IPS DF 4.7 (cell line): ENCODE measurements around the gene ZCCHC9.
"Not testable (repeated sequence)": the region's sequence is repeated elsewhere in the genome, so short reads cannot be mapped to it uniquely, and the experiment has no call there.

Experiments
- DNase-seq: peaks from one replicate; pipeline ENCODE4 v3.0.0-alpha.2; 2013; ENCODE audit warnings: low spot score; ENCODE audit errors: extremely low read depth

The ZCCHC9 gene

DNA sequence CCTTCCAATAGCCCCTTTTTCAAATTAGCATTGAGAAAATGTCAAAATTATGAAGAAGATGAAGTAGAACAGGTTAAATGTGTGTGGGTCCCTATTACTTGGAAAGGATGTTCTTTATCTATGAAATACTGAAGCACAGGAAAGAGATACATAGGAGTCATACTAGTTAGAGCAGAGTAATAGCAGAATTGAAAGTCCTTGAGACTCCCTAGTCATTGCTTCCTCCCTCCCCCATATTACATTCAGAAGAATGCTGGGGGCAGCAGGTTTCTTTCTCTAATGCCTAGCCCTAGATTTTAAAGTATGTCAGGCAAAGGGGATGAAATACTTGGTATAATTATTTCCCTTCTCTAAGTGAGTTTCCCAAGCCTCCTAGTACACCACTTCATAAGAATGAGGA lies 4.4 kb downstream of the ZCCHC9 start:
- DNase-seq: no peak

- DNase-seq: no peak
These were observed 7.4 kb downstream of the ZCCHC9 start for GRCh38 chr5:81308836-81309235.

DNA sequence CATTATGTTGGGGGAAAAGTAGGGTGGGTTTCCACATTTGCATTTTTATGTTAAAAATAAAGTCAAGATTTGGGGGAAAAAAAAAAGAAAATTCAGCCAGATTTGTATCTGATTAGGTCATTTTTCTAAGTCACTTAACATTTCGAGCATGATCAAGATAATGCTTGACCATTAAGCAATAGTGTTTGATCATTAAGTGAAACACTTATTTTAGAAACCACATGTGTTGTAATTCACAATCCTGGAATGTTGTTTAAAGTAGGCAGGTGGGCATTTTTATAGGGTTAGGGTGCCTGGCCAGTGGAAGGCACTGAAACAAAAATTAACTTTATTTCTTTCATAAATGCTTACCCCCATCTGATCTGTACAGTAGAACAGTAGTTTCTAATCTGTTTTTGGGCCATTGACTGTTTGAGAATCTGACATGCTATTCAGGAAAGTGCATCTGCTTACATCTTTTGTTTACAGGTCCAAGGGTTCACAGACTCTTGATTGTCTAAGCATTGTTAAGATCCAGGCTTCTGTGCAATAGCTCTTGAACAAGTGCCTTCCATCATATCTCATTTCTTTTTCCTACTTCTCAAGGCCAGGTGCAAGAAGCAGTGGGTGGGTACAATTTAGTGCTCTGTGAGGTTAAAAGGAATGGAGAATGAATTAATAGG lies 9.1 kb downstream of the ZCCHC9 start:
- DNase-seq: no peak

- DNase-seq: no peak
These were observed 11.9 kb downstream of the ZCCHC9 start for GRCh38 chr5:81313278-81313677.

GRCh38 chr5:81313686-81314085 lies 12.3 kb downstream of the ZCCHC9 start:
- DNase-seq: no peak

- no peak for DNase-seq
These were observed 13.2 kb downstream of the ZCCHC9 start for GRCh38 chr5:81314581-81314980.

DNA sequence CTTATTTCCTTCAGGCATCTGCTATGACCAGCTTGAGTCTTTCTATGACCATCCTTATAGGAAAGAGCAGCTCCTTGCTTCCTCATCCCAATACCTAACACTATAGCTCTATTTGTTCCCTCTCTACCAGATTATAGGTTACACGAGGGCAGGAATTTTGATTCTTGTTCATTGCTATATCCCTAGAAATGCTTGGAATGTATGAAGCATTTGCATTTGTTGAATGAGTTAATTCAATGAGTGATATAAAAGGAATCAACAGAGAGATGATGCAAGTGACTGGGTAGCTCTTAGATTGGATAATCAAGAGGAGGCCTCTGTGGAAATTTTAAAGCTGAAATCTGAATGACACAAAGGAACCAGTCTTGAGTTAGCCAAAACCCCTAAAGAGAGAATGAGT lies 13.9 kb downstream of the ZCCHC9 start:
- DNase-seq: no peak

GRCh38 chr5:81315830-81316229 lies 14.4 kb downstream of the ZCCHC9 start:
- DNase-seq: no peak

- no peak for DNase-seq
These were observed 15.2 kb downstream of the ZCCHC9 start for GRCh38 chr5:81316571-81316970.

DNA sequence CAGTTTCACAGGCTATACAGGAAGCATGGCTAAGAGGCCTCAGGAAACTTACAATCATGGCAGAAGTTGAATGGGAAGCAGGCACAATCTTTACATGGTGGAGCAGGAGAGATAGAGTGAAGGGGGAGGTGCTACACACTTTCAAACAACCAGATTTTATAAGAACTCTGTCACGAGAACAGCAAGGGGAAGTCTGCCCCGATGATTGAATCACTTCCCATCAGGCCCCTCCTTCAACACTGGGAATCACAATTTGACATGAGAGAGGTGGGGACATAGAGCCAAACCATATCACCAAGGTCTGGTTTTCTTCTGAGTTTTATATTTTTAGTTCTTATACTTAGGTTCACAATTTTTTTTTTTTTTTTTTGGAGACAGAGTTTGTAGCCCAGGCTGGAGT lies 16.1 kb downstream of the ZCCHC9 start:
- DNase-seq: no peak

GRCh38 chr5:81326554-81326953 lies 25.2 kb downstream of the ZCCHC9 start:
- no peak for DNase-seq

DNA sequence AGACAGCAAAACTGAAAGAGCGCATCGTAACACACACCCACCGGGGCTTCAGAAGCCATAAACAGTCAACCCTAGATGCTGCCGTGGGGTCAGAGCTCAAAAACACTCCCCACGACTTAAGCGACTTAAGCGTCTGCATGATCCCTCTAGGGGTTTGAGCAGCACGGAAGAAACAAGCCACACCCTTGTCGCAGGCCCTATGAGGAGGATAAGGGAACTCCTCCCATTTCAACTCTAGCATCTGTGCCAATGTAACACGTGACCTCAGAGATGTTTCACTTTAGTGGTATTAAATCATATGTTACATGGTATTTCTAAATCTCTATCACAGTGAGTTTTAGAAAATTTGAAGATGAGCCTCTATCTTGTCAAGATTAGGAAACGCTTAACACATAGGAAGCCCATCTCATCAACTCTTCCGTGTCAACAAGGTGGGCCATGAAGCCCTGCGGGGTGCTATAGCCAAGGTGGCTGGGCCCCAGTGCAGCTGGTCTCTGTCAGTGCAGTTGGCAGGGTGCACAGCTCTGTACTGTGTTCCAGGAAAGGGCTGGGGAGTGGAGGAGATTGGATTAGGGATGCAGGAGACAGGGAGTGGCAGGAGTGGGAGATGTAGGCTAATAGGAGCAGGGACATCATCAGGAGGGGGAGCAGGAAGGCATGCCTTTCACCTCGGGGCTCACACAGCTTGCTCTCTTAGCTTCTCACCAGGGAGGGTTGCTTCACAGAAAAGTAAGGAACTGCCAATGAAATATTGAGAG lies 33.1 kb downstream of the ZCCHC9 start:
- no peak for DNase-seq

GRCh38 chr5:81335946-81336345 lies 34.6 kb downstream of the ZCCHC9 start:
- DNase-seq: no peak

DNA sequence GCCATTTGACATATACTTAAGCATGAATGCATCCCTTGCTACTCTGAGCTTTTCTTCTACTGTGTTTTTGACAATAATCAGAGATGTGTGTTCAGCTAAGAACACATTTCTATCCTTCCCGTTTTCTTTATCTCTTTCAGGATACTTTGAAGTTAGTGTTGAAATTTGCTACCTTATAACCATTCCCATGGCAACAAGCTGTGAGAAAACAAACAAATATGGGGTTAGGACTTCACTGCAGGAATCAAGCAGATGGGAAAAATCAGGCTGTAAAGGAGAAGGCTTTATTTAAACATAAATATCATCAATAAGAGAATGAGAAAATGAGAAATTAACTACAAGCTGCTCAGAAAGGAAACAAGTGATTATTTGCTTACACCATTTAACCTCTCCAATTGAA lies 35.2 kb downstream of the ZCCHC9 start:
- no peak for DNase-seq

DNA sequence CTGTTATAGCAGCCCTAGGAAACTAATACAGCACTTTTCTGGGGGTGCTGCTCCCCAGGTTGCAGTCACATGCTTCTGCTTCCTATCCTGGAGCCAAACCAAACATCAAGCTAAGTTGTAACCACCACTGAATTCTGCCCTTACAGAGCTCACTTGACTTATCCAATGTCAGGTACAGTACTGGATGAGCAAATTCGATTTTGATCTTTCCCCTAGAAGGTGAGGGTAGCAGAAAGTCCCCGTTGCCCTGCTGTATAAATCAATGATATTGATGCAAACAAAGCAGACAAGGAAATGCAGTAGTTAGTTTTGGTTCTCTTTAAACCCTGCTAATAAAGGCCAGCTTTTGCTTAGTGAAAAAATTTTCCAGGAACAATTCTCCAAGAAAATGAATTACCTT lies 36.4 kb downstream of the ZCCHC9 start:
- DNase-seq: no peak

GRCh38 chr5:81338213-81338612 lies 36.8 kb downstream of the ZCCHC9 start:
- not testable (repeated sequence) for DNase-seq

DNA sequence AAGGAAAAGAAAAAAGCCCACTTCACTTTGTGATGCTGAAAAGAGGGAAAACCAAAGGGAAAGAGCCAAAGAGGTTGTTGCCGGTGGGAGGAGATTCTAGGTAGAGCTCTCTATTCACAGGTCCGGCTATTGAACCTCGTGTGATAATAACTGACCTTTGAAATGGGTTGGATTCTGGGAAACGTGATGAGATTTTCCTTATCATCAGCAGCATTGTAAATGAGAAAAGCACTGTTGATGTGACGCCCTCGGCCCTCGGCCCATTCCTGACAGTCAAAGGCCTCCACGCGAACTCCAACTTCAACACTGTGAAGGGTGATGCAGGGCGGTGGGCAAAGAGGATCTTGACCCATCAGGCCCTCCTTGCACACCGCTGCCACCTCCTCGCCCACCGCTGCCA lies 43.3 kb downstream of the ZCCHC9 start:
- DNase-seq: no peak

- DNase-seq: no peak
These were observed 44.1 kb downstream of the ZCCHC9 start for GRCh38 chr5:81345411-81346003.

DNA sequence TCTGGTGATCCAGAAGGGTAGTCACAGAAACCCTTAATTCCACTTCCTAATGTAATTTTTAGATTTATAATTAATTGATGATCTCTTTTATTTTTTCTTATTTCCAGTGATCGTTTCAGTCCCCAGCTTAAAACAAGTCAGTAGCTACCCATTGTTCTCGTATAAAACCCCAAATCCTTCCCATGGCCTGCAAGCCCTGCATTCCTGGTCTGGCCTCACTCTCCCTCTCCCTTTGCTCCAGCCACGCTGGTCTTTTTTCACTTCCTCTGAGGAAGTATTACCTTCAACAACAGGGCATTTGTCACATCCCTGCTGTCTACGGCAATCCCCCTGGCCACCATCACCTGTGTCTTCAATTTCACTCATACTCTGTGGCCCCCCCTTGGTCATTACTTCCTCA lies 47.8 kb downstream of the ZCCHC9 start:
- no peak for DNase-seq

DNA sequence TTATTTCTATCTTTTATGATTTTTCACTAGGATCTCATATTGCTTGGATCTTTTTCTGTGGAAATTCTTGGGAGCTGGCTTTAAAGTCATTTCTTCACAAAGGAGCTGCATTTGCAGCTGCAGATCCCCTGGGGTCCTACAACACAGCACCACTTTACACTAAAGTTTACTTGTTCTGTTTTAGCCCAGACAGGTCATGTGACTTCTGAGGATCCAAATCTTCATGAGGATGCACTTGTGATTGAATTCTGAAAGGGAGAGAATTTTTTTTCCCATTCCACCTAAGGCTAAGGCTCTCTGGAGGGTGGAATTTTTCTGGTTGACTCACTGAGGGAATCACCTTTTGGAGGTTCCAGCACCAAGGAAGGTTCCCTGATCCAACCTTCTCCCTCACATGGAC lies 49.1 kb downstream of the ZCCHC9 start:
- DNase-seq: no peak

GRCh38 chr5:81353189-81353588 lies 51.8 kb downstream of the ZCCHC9 start:
- no peak for DNase-seq

DNA sequence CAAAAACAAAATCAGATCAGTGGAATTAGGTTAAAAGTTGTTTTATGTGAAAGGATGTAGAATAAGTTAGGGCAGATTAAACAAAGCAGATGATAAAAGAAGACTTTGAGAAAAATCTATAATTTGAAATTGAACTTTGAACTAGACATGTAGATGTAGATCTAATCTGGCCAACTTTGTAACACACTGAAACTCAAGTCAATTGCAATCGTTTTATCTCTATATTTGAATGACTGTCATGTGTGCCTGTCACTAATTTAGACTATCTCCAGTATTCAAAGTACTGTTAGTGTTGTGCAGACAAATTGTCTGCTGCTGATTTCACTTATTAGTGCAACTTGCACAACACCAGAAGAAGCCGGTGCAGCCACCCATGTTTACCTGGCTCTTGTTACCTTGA lies 52.7 kb downstream of the ZCCHC9 start:
- no peak for DNase-seq
